Stimulated activated CD8-positive, alpha-beta memory T cell treated with anti-CD3 and anti-CD28 coated beads, Interleukin-7, amount 100 ng/mL, for 4 hours (primary cell): Measurements from ENCODE around the gene KCNK3.

Experiments
- DNase-seq, 2 donors: peaks; one replicate each; pipeline ENCODE4 v3.0.0-alpha.2; 2020; ENCODE audit warnings: low read depth in 2 of 2

KCNK3 gene

DNA sequence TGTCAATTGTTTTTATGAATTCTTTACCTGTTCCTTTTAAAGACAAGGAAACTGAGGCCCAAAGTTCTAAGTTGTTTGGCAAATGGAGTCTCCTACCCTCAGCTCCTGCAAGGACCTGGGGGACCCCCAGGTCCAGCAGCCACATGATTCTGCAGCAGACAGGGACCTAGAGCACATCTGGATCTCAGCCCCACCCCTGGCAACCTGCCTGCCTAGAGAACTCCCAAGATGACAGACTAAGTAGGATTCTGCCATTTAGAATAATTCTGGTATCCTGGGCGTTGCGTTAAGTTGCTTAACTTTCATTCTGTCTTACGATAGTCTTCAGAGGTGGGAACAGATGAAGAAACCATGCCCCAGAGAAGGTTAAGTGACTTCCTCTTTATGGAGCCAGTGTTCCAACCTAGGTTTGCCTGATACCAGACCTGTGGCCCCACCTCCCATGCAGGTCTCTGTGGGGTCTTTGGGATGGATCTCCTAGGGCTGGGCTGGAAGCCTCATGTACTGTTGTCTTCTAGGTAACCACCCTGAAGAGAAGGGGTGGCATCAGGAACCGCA, 87.8 kb downstream of the KCNK3 start:
- no peak for DNase-seq
